Vagina (tissue), 2 donors: Measurements from ENCODE around the gene STX1B. TPM values are rescaled to one million over a fixed set of nuclear protein-coding genes. Genes with fewer than 3 reads are reported as not detected.

Experiments used
- DNase-seq, 2 donors: peaks; one replicate each; pipeline ENCODE4 v3.0.0-alpha.2; 2017; ENCODE audit errors: extremely low spot score in 2 of 2
- H3K27ac ChIP-seq: fragments of 200-600 bp; sonication (generic); one replicate; pipeline ENCODE4 v1.5.1; 2019
- H3K27me3 ChIP-seq: fragments of 200-600 bp; sonication (generic); one replicate; pipeline ENCODE4 v1.5.1; 2019
- H3K36me3 ChIP-seq, 2 donors: fragments of 200-600 bp; sonication (generic); one replicate each; pipeline ENCODE4 v1.5.1; 2017 to 2019
- H3K4me1 ChIP-seq: fragments of 200-600 bp; sonication (generic); one replicate; pipeline ENCODE4 v1.5.1; 2019
- H3K4me3 ChIP-seq, 2 donors: fragments of 200-600 bp; sonication (generic); 1 replicate in 1 of 2; 2 replicates in 1 of 2; pipeline ENCODE4 v1.5.1; 2016 to 2019
- H3K9me3 ChIP-seq: fragments of 200-600 bp; sonication (generic); one replicate; pipeline ENCODE4 v1.5.1; 2019
- CTCF ChIP-seq, 3 experiments: fragments of 450-650 bp in 2 of 3; fragments of 200-600 bp in 1 of 3; sonication (generic) in 1 of 3; IDR thresholded peaks; one replicate each; pipeline ENCODE4 v1.5.1; 2017 to 2019; ENCODE audit warnings: antibody characterized with exemption in 3 of 3, mild to moderate bottlenecking in 2 of 3, moderate library complexity in 2 of 3
- POLR2A ChIP-seq, 2 donors: fragments of 450-650 bp; IDR thresholded peaks; one replicate each; pipeline ENCODE4 v1.6.1; 2017; ENCODE audit warnings: antibody characterized with exemption in 2 of 2, mild to moderate bottlenecking in 2 of 2, moderate library complexity in 2 of 2
- POLR2AphosphoS5 ChIP-seq, 2 donors: sonication (generic); formaldehyde crosslinking; IDR thresholded peaks; one replicate each; pipeline ENCODE4 v1.9.0; 2017; ENCODE audit warnings: antibody characterized with exemption in 2 of 2, mild to moderate bottlenecking in 2 of 2, low read depth in 1 of 2; ENCODE audit not compliant: insufficient read depth in 1 of 2
- intact Hi-C: fragments of 100-400 bp; cut with DNase I; formaldehyde crosslinking; loops from one replicate; pipeline ENCODE4 v1.15.1; 2023
- total RNA-seq: library from RNA; depleted of rRNA; stranded (reverse); fragments of >200 nt; gene quantifications from one replicate; pipeline ENCODE4 v1.2.3, GENCODE V29; 2016

STX1B gene
- total RNA-seq, 1 donor from 2014 or later = 4.7 TPM

- Histone ChIP-seq H3K4me1 (peaks cover 5% of the 10 kb centered on the region), H3K27ac (no peak overlapping the region), H3K36me3 (no peaks in the 10 kb centered on the region), H3K27me3 (no peaks in the 10 kb centered on the region), H3K9me3 (no peaks in the 10 kb centered on the region), H3K4me3 (no peak overlapping the region)
- intact Hi-C loops = no loop called here
- TF ChIP-seq POLR2A (IDR thresholded peaks at IDR 0.05) (no peak), CTCF (IDR thresholded peaks at IDR 0.05) (no peak), POLR2AphosphoS5 (IDR thresholded peaks at IDR 0.05; ENCODE audit: insufficient read depth in 1 of 2, low read depth in 1 of 2) (no peak)
- DNase-seq = no peak
These were observed 2.3 kb downstream of the STX1B start for GRCh38 chr16:31008149-31008548.

- TF ChIP-seq CTCF (IDR thresholded peaks at IDR 0.05) (no peak), POLR2A (IDR thresholded peaks at IDR 0.05) (no peak), POLR2AphosphoS5 (IDR thresholded peaks at IDR 0.05; ENCODE audit: insufficient read depth in 1 of 2, low read depth in 1 of 2) (no peak)
- no peaks in the 10 kb centered on the region for H3K36me3 ChIP-seq
- no peaks in the 10 kb centered on the region for H3K9me3 ChIP-seq
- no peaks in the 10 kb centered on the region for H3K27me3 ChIP-seq
- intact Hi-C loops = no loop called here
- peaks cover 5% of the 10 kb centered on the region for H3K4me1 ChIP-seq
- no peak overlapping the region for H3K27ac ChIP-seq
- no peak overlapping the region for H3K4me3 ChIP-seq
- no peak for DNase-seq
These were observed 2.8 kb downstream of the STX1B start for GRCh38 chr16:31007684-31008083.

- TF ChIP-seq POLR2AphosphoS5 (IDR thresholded peaks at IDR 0.05; ENCODE audit: insufficient read depth in 1 of 2, low read depth in 1 of 2) = no peak
- no peak for TF ChIP-seq POLR2A (IDR thresholded peaks at IDR 0.05)
- TF ChIP-seq CTCF (IDR thresholded peaks at IDR 0.05) = no peak
- Histone ChIP-seq H3K27me3 (no peaks in the 10 kb centered on the region), H3K4me1 (peaks cover 9% of the 10 kb centered on the region), H3K9me3 (no peaks in the 10 kb centered on the region), H3K27ac (no peak overlapping the region), H3K4me3 (no peak overlapping the region), H3K36me3 (no peaks in the 10 kb centered on the region)
- DNase-seq = no peak
- intact Hi-C loops = no loop called here
These were observed 3.8 kb downstream of the STX1B start for GRCh38 chr16:31006589-31006988.

GRCh38 chr16:31006086-31006385 lies 4.4 kb downstream of the STX1B start:
- no peak for DNase-seq
- no peaks in the 10 kb centered on the region for H3K36me3 ChIP-seq
- H3K27me3 ChIP-seq = no peaks in the 10 kb centered on the region
- H3K27ac ChIP-seq = no peak overlapping the region
- no peaks in the 10 kb centered on the region for H3K9me3 ChIP-seq
- intact Hi-C loops = no loop called here
- peaks cover 13% of the 10 kb centered on the region for H3K4me1 ChIP-seq
- no peak overlapping the region for H3K4me3 ChIP-seq
- TF ChIP-seq POLR2A (IDR thresholded peaks at IDR 0.05) (no peak), POLR2AphosphoS5 (IDR thresholded peaks at IDR 0.05; ENCODE audit: insufficient read depth in 1 of 2, low read depth in 1 of 2) (no peak), CTCF (IDR thresholded peaks at IDR 0.05) (no peak)

- intact Hi-C loops = no loop called here
- Histone ChIP-seq H3K27ac (no peak overlapping the region), H3K4me3 (no peak overlapping the region), H3K4me1 (peaks cover 9% of the 10 kb centered on the region), H3K9me3 (no peaks in the 10 kb centered on the region), H3K36me3 (no peaks in the 10 kb centered on the region), H3K27me3 (no peaks in the 10 kb centered on the region)
- TF ChIP-seq POLR2A (IDR thresholded peaks at IDR 0.05) (no peak), POLR2AphosphoS5 (IDR thresholded peaks at IDR 0.05; ENCODE audit: insufficient read depth in 1 of 2, low read depth in 1 of 2) (no peak), CTCF (IDR thresholded peaks at IDR 0.05) (no peak)
- no peak for DNase-seq
These were observed 4.9 kb downstream of the STX1B start for GRCh38 chr16:31005350-31006085.
